Measurements from ENCODE around the gene APBA2.
A peak's percentile ranks its signal among the peaks of the same experiment; 100 is the strongest.

The APBA2 gene

DNA sequence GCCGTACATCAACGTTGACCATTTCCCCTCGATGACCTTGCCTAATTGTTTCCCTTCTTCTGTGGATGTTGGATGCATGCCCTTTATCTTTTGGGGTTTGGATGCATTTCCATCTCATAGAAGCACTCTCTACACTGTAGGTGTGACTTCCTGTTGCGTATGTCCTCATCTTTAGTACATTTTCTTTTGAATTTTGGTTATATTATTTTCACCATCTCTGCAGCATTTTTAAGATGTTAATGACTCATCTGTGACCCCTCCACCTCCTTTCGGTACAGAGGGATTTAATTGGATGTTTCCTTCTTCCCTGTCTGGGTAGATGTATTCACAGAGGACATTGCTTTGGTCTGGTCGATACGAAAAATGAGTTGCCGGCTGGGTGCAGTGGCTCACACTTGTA, 172.1 kb downstream of the APBA2 start:
- no peak overlapping the region for H3K4me3 ChIP-seq (ENCODE audit: low read depth, low read length)
- no peak for DNase-seq (ENCODE audit: low read depth)
- TF ChIP-seq, protein P1, sequence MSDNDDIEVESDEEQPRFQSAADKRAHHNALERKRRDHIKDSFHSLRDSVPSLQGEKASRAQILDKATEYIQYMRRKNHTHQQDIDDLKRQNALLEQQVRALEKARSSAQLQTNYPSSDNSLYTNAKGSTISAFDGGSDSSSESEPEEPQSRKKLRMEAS (IDR thresholded peaks at IDR 0.05; ENCODE audit: low read depth, low read length): no peak
- TF ChIP-seq, protein P2, sequence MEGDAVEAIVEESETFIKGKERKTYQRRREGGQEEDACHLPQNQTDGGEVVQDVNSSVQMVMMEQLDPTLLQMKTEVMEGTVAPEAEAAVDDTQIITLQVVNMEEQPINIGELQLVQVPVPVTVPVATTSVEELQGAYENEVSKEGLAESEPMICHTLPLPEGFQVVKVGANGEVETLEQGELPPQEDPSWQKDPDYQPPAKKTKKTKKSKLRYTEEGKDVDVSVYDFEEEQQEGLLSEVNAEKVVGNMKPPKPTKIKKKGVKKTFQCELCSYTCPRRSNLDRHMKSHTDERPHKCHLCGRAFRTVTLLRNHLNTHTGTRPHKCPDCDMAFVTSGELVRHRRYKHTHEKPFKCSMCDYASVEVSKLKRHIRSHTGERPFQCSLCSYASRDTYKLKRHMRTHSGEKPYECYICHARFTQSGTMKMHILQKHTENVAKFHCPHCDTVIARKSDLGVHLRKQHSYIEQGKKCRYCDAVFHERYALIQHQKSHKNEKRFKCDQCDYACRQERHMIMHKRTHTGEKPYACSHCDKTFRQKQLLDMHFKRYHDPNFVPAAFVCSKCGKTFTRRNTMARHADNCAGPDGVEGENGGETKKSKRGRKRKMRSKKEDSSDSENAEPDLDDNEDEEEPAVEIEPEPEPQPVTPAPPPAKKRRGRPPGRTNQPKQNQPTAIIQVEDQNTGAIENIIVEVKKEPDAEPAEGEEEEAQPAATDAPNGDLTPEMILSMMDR (IDR thresholded peaks at IDR 0.05; ENCODE audit: low read depth, low read length): no peak
- TF ChIP-seq POLR2A (IDR thresholded peaks at IDR 0.05; ENCODE audit: extremely low read depth, insufficient read length): no peak
- no peak for TF ChIP-seq MYC (IDR thresholded peaks at IDR 0.05; ENCODE audit: low read depth, low read length)

- no peak overlapping the region for H3K4me3 ChIP-seq (ENCODE audit: low read depth, low read length)
- no peak for DNase-seq (ENCODE audit: low read depth)
- TF ChIP-seq POLR2A (IDR thresholded peaks at IDR 0.05; ENCODE audit: extremely low read depth, insufficient read length): no peak
- TF ChIP-seq, protein P1 (IDR thresholded peaks at IDR 0.05; ENCODE audit: low read depth, low read length): 0 out of 2 replicates have a peak, but pooled peaks have one; percentile 33
Observed at GRCh38 chr15:29058903-29059539, 173.2 kb downstream of the APBA2 start.

DNA sequence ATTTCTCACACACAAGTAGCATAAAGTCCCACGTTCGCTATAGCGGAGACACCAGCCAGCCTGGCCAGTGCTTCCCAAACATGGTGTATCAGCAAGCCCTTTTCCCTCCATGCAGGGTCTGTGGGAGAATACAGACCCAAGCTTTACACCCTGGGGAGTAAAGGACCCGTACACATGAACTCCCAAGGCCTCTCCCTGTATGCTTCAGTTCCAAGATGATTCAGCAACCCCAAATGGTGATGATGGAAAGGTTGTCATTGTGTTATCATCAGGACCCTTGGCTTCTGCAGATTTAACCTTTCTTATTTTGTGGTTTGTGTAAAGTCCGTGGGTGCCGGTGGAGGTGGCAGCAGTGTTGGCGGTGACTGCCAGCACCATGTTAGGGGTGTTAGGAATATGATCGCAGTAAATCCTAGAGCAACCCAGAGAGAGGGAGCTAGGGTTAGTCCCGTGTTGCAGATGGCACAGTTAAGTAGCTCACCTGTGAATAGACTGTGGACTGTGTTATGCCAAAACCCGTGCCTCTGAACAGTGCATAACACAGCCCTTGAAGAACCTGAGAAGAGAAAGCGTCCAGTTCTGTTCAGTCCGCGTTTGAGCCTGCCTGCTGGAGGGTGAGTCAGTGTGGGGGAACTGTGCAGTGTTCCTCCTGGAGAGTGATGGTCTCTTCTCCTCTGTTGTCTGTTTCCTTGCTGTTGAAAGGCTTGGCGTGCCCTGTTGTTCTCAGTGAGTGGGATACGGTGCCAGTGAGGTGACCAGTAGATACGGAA, 174.3 kb downstream of the APBA2 start:
- no peak for TF ChIP-seq MYC (IDR thresholded peaks at IDR 0.05; ENCODE audit: low read depth, low read length)
- TF ChIP-seq, protein P1 (IDR thresholded peaks at IDR 0.05; ENCODE audit: low read depth, low read length): no peak
- TF ChIP-seq, protein P2 (IDR thresholded peaks at IDR 0.05; ENCODE audit: low read depth, low read length): no peak
- TF ChIP-seq POLR2A (IDR thresholded peaks at IDR 0.05; ENCODE audit: extremely low read depth, insufficient read length): no peak
- DNase-seq (ENCODE audit: low read depth): no peak
- H3K4me3 ChIP-seq (ENCODE audit: low read depth, low read length): no peak overlapping the region

- no peak for DNase-seq (ENCODE audit: low read depth)
Observed at GRCh38 chr15:29061746-29062145, 176.0 kb downstream of the APBA2 start.

DNA sequence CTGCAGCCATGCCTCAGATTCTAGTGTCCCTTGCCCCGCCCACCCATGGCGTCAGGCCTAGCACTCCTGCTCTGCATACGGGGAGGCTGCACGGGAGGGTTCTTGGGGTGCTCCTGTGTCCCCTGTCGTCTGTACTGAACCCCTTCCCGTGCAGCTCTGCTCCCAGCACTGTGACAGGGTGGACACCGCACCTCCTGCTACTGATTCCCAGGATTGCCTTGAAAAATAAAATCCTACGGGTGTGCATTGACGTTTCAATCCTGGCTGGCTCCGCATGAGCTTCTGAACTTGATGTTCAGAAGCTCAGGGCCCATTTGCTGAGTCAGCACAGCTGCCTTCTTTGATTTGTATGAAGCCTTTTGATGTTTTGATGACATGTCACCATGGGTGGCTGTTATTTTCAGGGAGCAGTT, 176.4 kb downstream of the APBA2 start:
- H3K4me3 ChIP-seq (ENCODE audit: low read depth, low read length): no peak overlapping the region
- TF ChIP-seq, protein P1 (IDR thresholded peaks at IDR 0.05; ENCODE audit: low read depth, low read length): no peak
- TF ChIP-seq POLR2A (IDR thresholded peaks at IDR 0.05; ENCODE audit: extremely low read depth, insufficient read length) (no peak), MYC (IDR thresholded peaks at IDR 0.05; ENCODE audit: low read depth, low read length) (no peak)
- TF ChIP-seq, protein P2 (IDR thresholded peaks at IDR 0.05; ENCODE audit: low read depth, low read length): no peak
- DNase-seq (ENCODE audit: low read depth): no peak

More at GRCh38 chr15:29061746-29062145, 176.0 kb downstream of the APBA2 start:
- TF ChIP-seq, protein P2 (IDR thresholded peaks at IDR 0.05; ENCODE audit: low read depth, low read length): no peak
- no peak overlapping the region for H3K4me3 ChIP-seq (ENCODE audit: low read depth, low read length)

- DNase-seq (ENCODE audit: low read depth): no peak
- TF ChIP-seq, protein P1 (IDR thresholded peaks at IDR 0.05; ENCODE audit: low read depth, low read length): no peak
- TF ChIP-seq POLR2A (IDR thresholded peaks at IDR 0.05; ENCODE audit: extremely low read depth, insufficient read length) (no peak), MYC (IDR thresholded peaks at IDR 0.05; ENCODE audit: low read depth, low read length) (no peak)
- TF ChIP-seq, protein P2 (IDR thresholded peaks at IDR 0.05; ENCODE audit: low read depth, low read length): no peak
- H3K4me3 ChIP-seq (ENCODE audit: low read depth, low read length): no peak overlapping the region
Observed at GRCh38 chr15:29062626-29063025, 176.9 kb downstream of the APBA2 start.

Data from NB4 (cell line).